ENCODE data around the gene ELOVL6.

DNA sequence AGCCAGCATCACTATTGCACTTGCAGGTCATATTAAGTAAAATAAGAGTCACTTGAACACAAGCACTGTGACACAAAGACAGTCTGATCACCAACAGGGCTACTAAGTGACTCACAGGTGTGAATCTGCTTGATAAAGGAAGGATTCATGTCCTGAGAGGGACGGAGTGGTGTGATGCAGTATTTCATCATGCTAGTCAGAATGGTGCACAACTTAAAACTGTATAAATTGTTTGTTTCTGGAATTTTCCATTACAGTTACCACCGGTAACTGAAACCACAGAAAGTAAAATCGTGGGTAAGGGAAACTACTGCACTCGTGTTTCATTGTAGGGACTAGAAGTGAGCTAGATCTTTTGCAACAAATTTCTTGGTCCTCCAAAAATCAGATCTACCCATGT lies 109.7 kb downstream of the ELOVL6 start:
- TF ChIP-seq, protein P1, sequence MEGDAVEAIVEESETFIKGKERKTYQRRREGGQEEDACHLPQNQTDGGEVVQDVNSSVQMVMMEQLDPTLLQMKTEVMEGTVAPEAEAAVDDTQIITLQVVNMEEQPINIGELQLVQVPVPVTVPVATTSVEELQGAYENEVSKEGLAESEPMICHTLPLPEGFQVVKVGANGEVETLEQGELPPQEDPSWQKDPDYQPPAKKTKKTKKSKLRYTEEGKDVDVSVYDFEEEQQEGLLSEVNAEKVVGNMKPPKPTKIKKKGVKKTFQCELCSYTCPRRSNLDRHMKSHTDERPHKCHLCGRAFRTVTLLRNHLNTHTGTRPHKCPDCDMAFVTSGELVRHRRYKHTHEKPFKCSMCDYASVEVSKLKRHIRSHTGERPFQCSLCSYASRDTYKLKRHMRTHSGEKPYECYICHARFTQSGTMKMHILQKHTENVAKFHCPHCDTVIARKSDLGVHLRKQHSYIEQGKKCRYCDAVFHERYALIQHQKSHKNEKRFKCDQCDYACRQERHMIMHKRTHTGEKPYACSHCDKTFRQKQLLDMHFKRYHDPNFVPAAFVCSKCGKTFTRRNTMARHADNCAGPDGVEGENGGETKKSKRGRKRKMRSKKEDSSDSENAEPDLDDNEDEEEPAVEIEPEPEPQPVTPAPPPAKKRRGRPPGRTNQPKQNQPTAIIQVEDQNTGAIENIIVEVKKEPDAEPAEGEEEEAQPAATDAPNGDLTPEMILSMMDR (IDR thresholded peaks at IDR 0.05), result no peak
- TF ChIP-seq POLR2A (IDR thresholded peaks at IDR 0.05), result no peak
